HepG2 (cell line): Measurements from ENCODE around the gene SAMD4A. TPM values are rescaled to one million over a fixed set of nuclear protein-coding genes. Genes with fewer than 3 reads are reported as not detected.

Experiments used
- ATAC-seq: fragments of 200-7000 bp; cut with Tn5 transposase; 3 replicates; pipeline ENCODE4 v1.9.1; 2020; ENCODE audit warnings: mild to moderate bottlenecking, moderate library complexity
- BruUV-seq: library from RNA; stranded (reverse); fragments of 400-500 nt; replicated peaks from 2 replicates; lab custom pipeline; 2021; lab: Mats Ljungman, UMichigan
- CTCF ChIA-PET: fragments of 300-600 bp; formaldehyde crosslinking; extraction: SDS; loops from one replicate; lab custom pipeline; 2021; ENCODE audit warnings: low total read pairs, inconsistent platforms, low intra/inter-chr PET ratio; lab: Yijun Ruan, JAX
- POLR2A ChIA-PET: fragments of 350-600 bp; sonication (Branson Sonifier 250); formaldehyde crosslinking; loops from one replicate; lab custom pipeline; 2020; ENCODE audit warnings: antibody characterized with exemption, inconsistent platforms; lab: Yijun Ruan, JAX
- DNase-seq: peaks from one replicate; pipeline ENCODE4 v3.0.0-alpha.2; 2015; ENCODE audit warnings: low spot score
- FAIRE-seq: peaks from 3 replicates; lab custom pipeline; 2011; peaks lifted over from hg19 to GRCh38; lab: Jason Lieb, UNC
- H2AFZ ChIP-seq: one replicate; pipeline ENCODE4 v1.6.1; 2011; ENCODE audit warnings: low read length, inconsistent platforms
- H3K27ac ChIP-seq: fragments of 300-600 bp; 3 replicates; pipeline ENCODE4 v1.8.0; 2011; ENCODE audit warnings: mixed run types, mild to moderate bottlenecking, mixed read lengths, low read length, inconsistent platforms; ENCODE audit not compliant: insufficient read depth; ENCODE audit errors: extremely low read length
- H3K27me3 ChIP-seq, 2 experiments: fragments of 200-600 bp in 1 of 2; 2 replicates in 1 of 2; 3 replicates in 1 of 2; pipeline versions ENCODE4 v1.6.0 to v1.8.0; 2011; ENCODE audit warnings: low read length in 2 of 2, mild to moderate bottlenecking in 2 of 2, moderate library complexity in 2 of 2, inconsistent platforms in 1 of 2; ENCODE audit not compliant: insufficient read depth in 2 of 2, control insufficient read depth in 1 of 2
- H3K36me3 ChIP-seq, 2 experiments: fragments of 200-600 bp in 1 of 2; replicated peaks in 1 of 2; 2 replicates in 1 of 2; 3 replicates in 1 of 2; pipeline versions ENCODE4 v1.5.1 to v1.8.0; 2011; ENCODE audit warnings: low read length in 2 of 2, inconsistent platforms in 1 of 2; ENCODE audit not compliant: insufficient read depth in 2 of 2, control insufficient read depth in 1 of 2
- H3K4me1 ChIP-seq: 2 replicates; pipeline ENCODE4 v1.5.1; 2012; ENCODE audit warnings: low read length, inconsistent platforms; ENCODE audit not compliant: insufficient read depth
- H3K4me2 ChIP-seq: 2 replicates; pipeline ENCODE4 v1.6.0; 2011; ENCODE audit warnings: low read depth, low read length, inconsistent platforms
- H3K4me3 ChIP-seq, 3 experiments: fragments of 200-600 bp in 1 of 3; sonication (generic), shearing (Covaris generic) in 1 of 3; replicated peaks in 1 of 3; 2 replicates each; pipeline ENCODE4 v1.5.1; 2011 to 2016; ENCODE audit warnings: low read length in 3 of 3, inconsistent platforms in 2 of 3, low read depth in 2 of 3, mild to moderate bottlenecking in 2 of 3, control low read depth in 1 of 3, mixed read lengths in 1 of 3; ENCODE audit not compliant: insufficient read depth in 1 of 3
- H3K79me2 ChIP-seq: one replicate; pipeline ENCODE4 v1.6.1; 2011; ENCODE audit warnings: low read length, inconsistent platforms; ENCODE audit not compliant: insufficient read depth
- H3K9ac ChIP-seq: 2 replicates; pipeline ENCODE4 v1.6.0; 2011; ENCODE audit warnings: mild to moderate bottlenecking, low read depth, low read length, inconsistent platforms; ENCODE audit not compliant: insufficient read depth
- H3K9me3 ChIP-seq: 2 replicates; pipeline ENCODE4 v1.5.1; 2012; ENCODE audit warnings: mild to moderate bottlenecking, low read length
- H4K20me1 ChIP-seq: 2 replicates; pipeline ENCODE4 v1.6.0; 2011; ENCODE audit warnings: inconsistent platforms, mild to moderate bottlenecking, low read length, moderate library complexity; ENCODE audit not compliant: insufficient read depth
- KDM3A ChIP-seq: IDR thresholded peaks from 2 replicates; pipeline ENCODE4 v1.6.1; 2018; ENCODE audit warnings: low read depth, missing compliant biosample characterization
- NPAS2 ChIP-seq: sonication (generic); formaldehyde crosslinking; IDR thresholded peaks from 2 replicates; pipeline ENCODE4 v1.8.0; 2022; ENCODE audit warnings: mild to moderate bottlenecking, missing genetic modification reagents, borderline replicate concordance
- POLR2AphosphoS5 ChIP-seq: IDR thresholded peaks from 2 replicates; pipeline ENCODE4 v1.6.1; 2012; ENCODE audit warnings: low read depth, low read length
- RBFOX2 ChIP-seq: fragments of 200-400 bp; formaldehyde crosslinking; IDR thresholded peaks from 2 replicates; pipeline ENCODE4 v1.6.1; 2017; ENCODE audit warnings: low read depth, mild to moderate bottlenecking, low read length
- TEAD3 ChIP-seq: optimal IDR thresholded peaks from 2 replicates; pipeline ENCODE3; 2016; ENCODE audit warnings: borderline replicate concordance
- U2AF1 ChIP-seq: fragments of 200-400 bp; formaldehyde crosslinking; optimal IDR thresholded peaks from 2 replicates; pipeline ENCODE3; 2017; ENCODE audit warnings: mild to moderate bottlenecking, low read depth, low read length
- ZNF550 ChIP-seq: sonication (generic); formaldehyde crosslinking; IDR thresholded peaks from 2 replicates; pipeline ENCODE4 v1.4.0; 2020; ENCODE audit warnings: mild to moderate bottlenecking, missing genetic modification reagents, borderline replicate concordance
- WGBS: methylation state at CpG from one replicate; pipeline ENCODE4 v1.1.6; 2017; ENCODE audit warnings: low lambda C conversion rate; 5-methylcytosine and 5-hydroxymethylcytosine counted together
- in situ Hi-C: cut with HindIII; loops from 2 replicates; pipeline ENCODE4 v1.10.0; 2017; ENCODE audit warnings: low pct_unique_long_range_greater_than_20kb; ENCODE audit not compliant: extremely low pct_ligation_motif_present
- intact Hi-C: fragments of 100-400 bp; cut with micrococcal nuclease; formaldehyde crosslinking; loops from one replicate; pipeline ENCODE4 v1.10.0; 2022; ENCODE audit not compliant: unreplicated experiment
- polyA plus RNA-seq, 8 experiments: library from polyadenylated mRNA; depleted of rRNA in 3 of 8; stranded (reverse) in 7 of 8; unstranded in 1 of 8; fragments of >200 nt; fragmentation: Illumina TruSeq in 4 of 8; extraction: Trizol in 4 of 8; gene quantifications; 2 replicates each; pipeline versions ENCODE4 v1.2.1 to v1.2.3, GENCODE V29; 2011 to 2016; ENCODE audit warnings: low read depth in 4 of 8, missing spikeins in 1 of 8, mixed read lengths in 1 of 8; ENCODE audit not compliant: insufficient read depth in 1 of 8
- total RNA-seq, 5 experiments: library from RNA; depleted of rRNA; stranded (reverse); fragments of >200 nt; fragmentation: Illumina TruSeq; extraction: Trizol; gene quantifications; 2 replicates each; pipeline ENCODE4 v1.2.3, GENCODE V29; 2016; ENCODE audit warnings: low read depth in 1 of 5

Gene SAMD4A
- total and polyA plus RNA-seq, 2 of the 13 experiments (the other 11 are each of a cell fraction or from before 2014, with no cell fraction given): 11.8 to 13.0 TPM

GRCh38 chr14:54570047-54570446 is 3.1 kb downstream of the SAMD4A start:
- peaks cover 44% of the 10 kb centered on the region for H3K4me1 ChIP-seq
- peaks cover 0 to 46% of the 10 kb centered on the region in 2 experiments; a peak in 3 of 5 replicates for H3K36me3 ChIP-seq
- no TSS peak for BruUV-seq
- WGBS: 65% methylated on average over 5 of the region's 5 CpGs
- H2AFZ ChIP-seq: no peak overlapping the region
- peaks cover 30% of the 10 kb centered on the region for H4K20me1 ChIP-seq
- in situ Hi-C loops (no loop called here), intact Hi-C loops (loop anchor here (1.0 kb wide), 1 partner anchor 121 kb away; no protein-coding TSS in a partner anchor)
- TF ChIP-seq NPAS2 (CRISPR knock-in tag) (no peak), POLR2AphosphoS5 (0 out of 2 replicates have a peak, but pooled peaks have one; percentile 6), U2AF1 (no peak), TEAD3 (CRISPR knock-in tag) (peak; percentile 13), ZNF550 (CRISPR knock-in tag) (no peak)
- no peak overlapping the region; the same call in 1 of the 2 replicates for H3K9ac ChIP-seq
- ChIA-PET CTCF (no interaction called here), POLR2A (interaction anchor here (0.6 to 1.0 kb wide), 2 partner anchors 80 to 84 kb away, joined by 3 read pairs; no protein-coding TSS in a partner anchor)
- H3K79me2 ChIP-seq: peaks cover 82% of the 10 kb centered on the region
- no peak for ATAC-seq
- H3K4me2 ChIP-seq: peak overlapping the region; percentile 94
- H3K9me3 ChIP-seq: peaks cover 10% of the 10 kb centered on the region
- no peak for DNase-seq
- no peak overlapping the region for H3K27ac ChIP-seq
- no peaks in the 10 kb centered on the region for H3K27me3 ChIP-seq
- FAIRE-seq: peak; percentile 60
- H3K4me3 ChIP-seq: peak overlapping the region; percentile 65 to 93 (median 73); a peak in 5 of 6 replicates

DNA sequence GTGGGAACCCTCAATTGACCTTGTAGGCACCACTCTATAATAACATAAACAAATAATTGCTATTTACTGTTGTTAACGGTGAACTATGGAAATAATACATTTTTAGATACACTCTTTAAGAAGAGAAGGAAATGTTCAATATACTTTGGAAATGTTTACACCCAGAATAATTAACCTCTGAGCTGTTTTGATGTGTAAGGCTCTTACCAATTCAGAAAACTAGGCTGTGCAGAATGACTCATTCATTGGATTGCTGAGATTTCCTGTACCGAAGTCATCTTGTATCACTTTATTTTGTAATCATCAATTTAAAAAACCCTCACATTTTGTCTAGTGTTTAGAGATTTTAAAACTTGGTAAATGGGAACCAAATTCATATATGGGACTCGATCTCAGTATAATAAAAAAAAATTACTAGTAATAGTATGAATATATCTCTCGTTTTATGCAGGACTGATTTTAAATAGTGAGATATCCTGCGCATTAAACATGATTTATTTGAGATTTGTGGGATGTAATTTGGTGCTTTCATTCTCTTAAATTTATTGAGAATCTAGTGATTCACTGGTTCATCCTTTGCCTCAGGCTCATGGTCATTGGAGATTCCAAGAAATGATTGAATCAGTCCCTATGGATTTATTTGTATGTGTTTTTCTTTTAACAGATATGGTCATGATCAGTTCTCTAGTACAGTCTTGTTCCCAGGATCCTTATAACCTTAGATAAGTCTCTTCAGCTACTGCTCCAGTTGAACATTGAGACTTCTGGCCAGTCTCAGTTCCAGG is 3.9 kb downstream of the SAMD4A start:
- H3K9ac ChIP-seq: no peak overlapping the region
- no peak for TF ChIP-seq KDM3A
- TF ChIP-seq RBFOX2: peak; percentile 27; the same call in 1 of the 2 replicates
- BruUV-seq: no TSS peak
- H4K20me1 ChIP-seq: peaks cover 36% of the 10 kb centered on the region
- no peak for DNase-seq
- H3K79me2 ChIP-seq: peaks cover 90% of the 10 kb centered on the region
- no peak overlapping the region for H2AFZ ChIP-seq
- H3K9me3 ChIP-seq: peaks cover 10% of the 10 kb centered on the region
- in situ Hi-C loops: no loop called here
- H3K4me2 ChIP-seq: peak overlapping the region; percentile 94
- H3K27me3 ChIP-seq: no peaks in the 10 kb centered on the region
- 79% methylated on average over 5 of the region's 5 CpGs for WGBS
- ATAC-seq: no peak
- POLR2A ChIA-PET: interaction anchor here (1.0 kb wide), 1 partner anchor 84 kb away, joined by 3 read pairs; no protein-coding TSS in a partner anchor
- no peak for FAIRE-seq
- peaks cover 0 to 47% of the 10 kb centered on the region in 2 experiments; a peak in 3 of 5 replicates for H3K36me3 ChIP-seq
- H3K4me3 ChIP-seq: peak overlapping the region in 2 of 3 experiments; percentile 65 to 93; a peak in 2 of 6 replicates
- intact Hi-C loops: loop anchor here (1.0 kb wide), 1 partner anchor 120 kb away; no protein-coding TSS in a partner anchor
- no peak overlapping the region for H3K27ac ChIP-seq
- CTCF ChIA-PET: interaction anchor here (1.0 kb wide), 1 partner anchor 121 kb away, joined by 5 read pairs; no protein-coding TSS in a partner anchor
- peaks cover 51% of the 10 kb centered on the region for H3K4me1 ChIP-seq
